ENCODE measurements around the gene AEBP1.

GRCh38 chr7:44062903-44063295 is 41.2 kb upstream of the AEBP1 start:
- TF ChIP-seq CTCF (conservative IDR thresholded peaks at IDR 0.05; ENCODE audit: low read depth, low read length), result no peak
- TF ChIP-seq RFX5 (IDR thresholded peaks at IDR 0.05; ENCODE audit: low read depth, low read length), result no peak
- no peak for TF ChIP-seq MXI1 (IDR thresholded peaks at IDR 0.05; ENCODE audit: borderline replicate concordance, low read depth, low read length)
- TF ChIP-seq POLR2A (IDR thresholded peaks at IDR 0.05; ENCODE audit: low read depth, low read length), result no peak
- TF ChIP-seq MAZ (IDR thresholded peaks at IDR 0.05; ENCODE audit: borderline replicate concordance, low read depth, low read length), result no peak
